H1 (cell line): ENCODE measurements around the gene ADAM23. TPM values are rescaled to one million over a fixed set of nuclear protein-coding genes. Genes with fewer than 3 reads are reported as not detected.

Experiments
- CTCF ChIA-PET: fragments of 300-600 bp; sonication (Branson Sonifier 250); formaldehyde crosslinking; loops from one replicate; lab custom pipeline; 2021; ENCODE audit not compliant: partially characterized antibody; lab: Charles Lee
- POLR2A ChIA-PET: fragments of 300-600 bp; sonication (Branson Sonifier 250); formaldehyde crosslinking; loops from one replicate; lab custom pipeline; 2021; ENCODE audit warnings: inconsistent platforms; ENCODE audit not compliant: partially characterized antibody; lab: Charles Lee
- DNase-seq, 2 experiments: peaks; one replicate each; pipeline versions ENCODE4 v3.0.0 to v3.0.0-alpha.2; 2010 to 2022; ENCODE audit warnings: low spot score in 2 of 2, low read depth in 1 of 2, mixed read lengths in 1 of 2
- FAIRE-seq: peaks from 2 replicates; lab custom pipeline; 2011; peaks lifted over from hg19 to GRCh38; lab: Jason Lieb, UNC
- H2AFZ ChIP-seq: 2 replicates; pipeline ENCODE4 v1.8.1; 2012; ENCODE audit warnings: low read length, inconsistent platforms
- H2AK5ac ChIP-seq: 2 replicates; pipeline ENCODE4 v1.6.1; 2013; ENCODE audit warnings: low read depth, low read length
- H2BK120ac ChIP-seq: replicated peaks from 2 replicates; pipeline ENCODE3; 2013; ENCODE audit warnings: low read depth, low read length, inconsistent platforms
- H2BK12ac ChIP-seq: 2 replicates; pipeline ENCODE4 v1.6.1; 2013; ENCODE audit warnings: low read depth, low read length
- H2BK15ac ChIP-seq: 2 replicates; pipeline ENCODE4 v1.6.1; 2013; ENCODE audit warnings: low read length
- H2BK20ac ChIP-seq: 2 replicates; pipeline ENCODE4 v1.6.1; 2013; ENCODE audit warnings: low read length
- H2BK5ac ChIP-seq: 2 replicates; pipeline ENCODE4 v1.6.1; 2013; ENCODE audit warnings: low read depth, low read length
- H3K14ac ChIP-seq: 2 replicates; pipeline ENCODE4 v1.6.1; 2013; ENCODE audit warnings: inconsistent platforms; ENCODE audit not compliant: insufficient read length
- H3K18ac ChIP-seq: 2 replicates; pipeline ENCODE4 v1.6.1; 2013; ENCODE audit warnings: low read length; ENCODE audit errors: extremely low read depth
- H3K23ac ChIP-seq: 2 replicates; pipeline ENCODE4 v1.6.1; 2013; ENCODE audit warnings: inconsistent platforms; ENCODE audit not compliant: insufficient read length
- H3K23me2 ChIP-seq: 2 replicates; pipeline ENCODE4 v1.6.1; 2013; ENCODE audit warnings: low read depth, low read length
- H3K27ac ChIP-seq: 2 replicates; pipeline ENCODE4 v1.6.1; 2011; ENCODE audit warnings: low read depth, low read length, inconsistent platforms
- H3K27me3 ChIP-seq, 4 experiments: replicated peaks in 1 of 4; 1 replicate in 1 of 4; 2 replicates in 3 of 4; pipeline versions ENCODE4 v1.6.1 to v1.8.1; 2011 to 2013; ENCODE audit warnings: low read length in 3 of 4, mild to moderate bottlenecking in 3 of 4, inconsistent platforms in 2 of 4, mixed read lengths in 2 of 4, moderate library complexity in 1 of 4; ENCODE audit not compliant: control insufficient read depth in 3 of 4, insufficient read depth in 3 of 4; ENCODE audit errors: extremely low read depth in 1 of 4
- H3K36me3 ChIP-seq, 4 experiments: 2 replicates each; pipeline versions ENCODE4 v1.6.1 to v1.8.1; 2011 to 2013; ENCODE audit warnings: mild to moderate bottlenecking in 4 of 4, low read length in 3 of 4, moderate library complexity in 2 of 4, control low read depth in 1 of 4, inconsistent platforms in 1 of 4; ENCODE audit not compliant: insufficient read depth in 4 of 4, control insufficient read depth in 2 of 4
- H3K4ac ChIP-seq: replicated peaks from 2 replicates; pipeline ENCODE3; 2013; ENCODE audit warnings: low read length, low read depth, mixed read lengths, inconsistent platforms; ENCODE audit not compliant: insufficient read length
- H3K4me1 ChIP-seq, 4 experiments: replicated peaks in 1 of 4; 1 replicate in 1 of 4; 2 replicates in 3 of 4; pipeline versions ENCODE4 v1.6.1 to v1.8.1; 2011 to 2013; ENCODE audit warnings: low read length in 3 of 4, inconsistent platforms in 2 of 4, mixed read lengths in 1 of 4; ENCODE audit not compliant: insufficient read depth in 4 of 4, control insufficient read depth in 3 of 4
- H3K4me2 ChIP-seq, 2 experiments: 2 replicates each; pipeline versions ENCODE4 v1.6.1 to v1.8.1; 2011 to 2013; ENCODE audit warnings: low read depth in 2 of 2, low read length in 2 of 2, control low read depth in 1 of 2, inconsistent platforms in 1 of 2, mild to moderate bottlenecking in 1 of 2; ENCODE audit not compliant: insufficient read depth in 1 of 2
- H3K4me3 ChIP-seq, 4 experiments: fragments of 200-600, 300-600 bp in 1 of 4; sonication (generic), shearing (Covaris generic), sonication (Bioruptor Twin) in 1 of 4; 2 replicates each; pipeline versions ENCODE4 v1.5.1 to v1.8.1; 2011 to 2016; ENCODE audit warnings: low read length in 4 of 4, low read depth in 3 of 4, control low read depth in 2 of 4, inconsistent platforms in 2 of 4, mild to moderate bottlenecking in 2 of 4, mixed read lengths in 1 of 4, moderate library complexity in 1 of 4; ENCODE audit not compliant: insufficient read depth in 2 of 4; ENCODE audit errors: extremely low read depth in 1 of 4
- H3K56ac ChIP-seq: replicated peaks from 2 replicates; pipeline ENCODE3; 2013; ENCODE audit warnings: low read depth, mild to moderate bottlenecking, mixed read lengths, low read length, inconsistent platforms; ENCODE audit not compliant: insufficient read length
- H3K79me1 ChIP-seq: 2 replicates; pipeline ENCODE4 v1.6.1; 2013; ENCODE audit warnings: low read depth, low read length, control low read depth
- H3K79me2 ChIP-seq, 2 experiments: 2 replicates each; pipeline versions ENCODE4 v1.6.1 to v1.8.1; 2012 to 2013; ENCODE audit warnings: low read length in 2 of 2, mild to moderate bottlenecking in 2 of 2, inconsistent platforms in 1 of 2; ENCODE audit not compliant: insufficient read depth in 2 of 2, control insufficient read depth in 1 of 2
- H3K9ac ChIP-seq, 4 experiments: replicated peaks in 1 of 4; 1 replicate in 1 of 4; 2 replicates in 3 of 4; pipeline versions ENCODE4 v1.6.1 to v1.8.1; 2011 to 2013; ENCODE audit warnings: low read depth in 3 of 4, low read length in 3 of 4, control low read depth in 2 of 4, mild to moderate bottlenecking in 2 of 4, moderate library complexity in 2 of 4, inconsistent platforms in 1 of 4; ENCODE audit errors: extremely low read depth in 1 of 4
- H3K9me3 ChIP-seq, 2 experiments: 2 replicates each; pipeline versions ENCODE4 v1.6.1 to v1.8.1; 2012 to 2013; ENCODE audit warnings: mild to moderate bottlenecking in 2 of 2, moderate library complexity in 2 of 2, control low read depth in 1 of 2, inconsistent platforms in 1 of 2, low read depth in 1 of 2, low read length in 1 of 2, mixed read lengths in 1 of 2; ENCODE audit not compliant: insufficient read depth in 2 of 2
- H4K20me1 ChIP-seq, 2 experiments: replicated peaks in 1 of 2; 2 replicates each; pipeline versions ENCODE3 to v1.8.1; 2011 to 2013; ENCODE audit warnings: inconsistent platforms in 2 of 2, low read length in 2 of 2, mild to moderate bottlenecking in 1 of 2; ENCODE audit not compliant: insufficient read depth in 2 of 2, control insufficient read depth in 1 of 2
- H4K5ac ChIP-seq: 2 replicates; pipeline ENCODE4 v1.6.1; 2013; ENCODE audit warnings: low read length, low read depth, mixed read lengths, inconsistent platforms; ENCODE audit not compliant: insufficient read length
- H4K8ac ChIP-seq: 2 replicates; pipeline ENCODE4 v1.8.0; 2013; ENCODE audit warnings: mild to moderate bottlenecking, moderate library complexity, low read length, inconsistent platforms; ENCODE audit not compliant: insufficient read depth; ENCODE audit errors: extremely low read depth
- H4K91ac ChIP-seq: replicated peaks from 2 replicates; pipeline ENCODE3; 2013; ENCODE audit warnings: low read length, mixed read lengths, inconsistent platforms; ENCODE audit not compliant: insufficient read length
- KDM5A ChIP-seq: fragments of 200-600 bp; IDR thresholded peaks from 2 replicates; pipeline ENCODE4 v1.7.1; 2012; ENCODE audit warnings: mild to moderate bottlenecking, low read length, inconsistent platforms, mixed read lengths
- WGBS, 2 experiments: shearing (Covaris generic) in 1 of 2; methylation state at CpG; one replicate each; pipeline versions ENCODE4 v1.1.6 to v1.1.7; 2013 to 2015; ENCODE audit warnings: low lambda C conversion rate in 2 of 2, mixed read lengths in 2 of 2, inconsistent platforms in 1 of 2, low coverage in 1 of 2, missing lambda C conversion rate in 1 of 2; ENCODE audit not compliant: insufficient replicate concordance in 2 of 2, insufficient coverage in 1 of 2, insufficient read length in 1 of 2; ENCODE audit errors: extremely low coverage in 1 of 2, missing lambda C conversion rate in 1 of 2; 5-methylcytosine and 5-hydroxymethylcytosine counted together
- polyA plus RNA-seq, 7 experiments: library from polyadenylated mRNA; depleted of rRNA in 3 of 7; stranded (reverse) in 5 of 7; unstranded in 2 of 7; fragments of >200 nt in 5 of 7; fragments of 200-250 nt in 2 of 7; gene quantifications; 1 replicate in 5 of 7; 2 replicates in 1 of 7; 4 replicates in 1 of 7; pipeline versions ENCODE4 v1.2.1 to v1.2.3, GENCODE V29; 2011 to 2013; ENCODE audit warnings: missing spikeins in 2 of 7, mixed read lengths in 2 of 7
- total RNA-seq: library from RNA; stranded (reverse); fragmentation: NEBNext Ultra II Directional; extraction: Animal tissue kit (Norgen Biotek cat#: 25700); gene quantifications from 2 replicates; pipeline ENCODE4 v1.2.1, GENCODE V29; 2021

The ADAM23 gene
- total and polyA plus RNA-seq, 2 of the 8 experiments (the other 6 are each of a cell fraction or from before 2014, with no cell fraction given): 9.9 to 20.8 TPM

DNA sequence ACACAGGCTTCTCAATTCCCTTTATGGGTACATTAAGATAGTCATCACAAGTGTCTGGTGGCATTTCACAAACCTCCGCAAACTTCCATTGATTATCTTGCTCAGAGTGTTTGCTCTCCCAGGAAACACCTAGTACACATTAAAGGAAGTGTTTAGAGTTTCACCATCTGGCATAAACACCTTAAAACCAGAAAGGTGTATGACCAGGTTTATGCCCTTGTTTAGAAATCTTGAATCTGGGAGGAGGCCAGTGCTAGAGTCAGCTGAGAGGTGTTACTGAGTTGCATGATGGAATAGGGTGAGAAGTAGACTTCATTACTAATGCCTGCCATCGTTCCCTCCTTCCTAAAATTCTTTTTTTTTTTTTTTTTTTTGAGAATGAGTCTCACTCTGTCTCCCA is 120.0 kb downstream of the ADAM23 start:
- POLR2A ChIA-PET: no interaction called here
- FAIRE-seq: no peak

More for the DNA sequence above, 120.0 kb downstream of the ADAM23 start:
- Histone ChIP-seq H2AK5ac (no peak overlapping the region), H3K4ac (no peak overlapping the region), H3K4me1 (no peaks in the 10 kb centered on the region), H4K5ac (no peak overlapping the region), H3K9me3 (no peaks in the 10 kb centered on the region), H3K4me2 (no peak overlapping the region), H3K18ac (no peak overlapping the region), H3K4me3 (no peak overlapping the region), H3K79me2 (no peaks in the 10 kb centered on the region), H2BK12ac (no peak overlapping the region), H2BK20ac (no peak overlapping the region), H2BK15ac (no peak overlapping the region), H3K36me3 (no peaks in the 10 kb centered on the region), H3K9ac (no peak overlapping the region), H2AFZ (no peak overlapping the region), H3K23me2 (no peaks in the 10 kb centered on the region), H3K27ac (no peak overlapping the region), H2BK5ac (no peak overlapping the region), H4K8ac (no peak overlapping the region), H3K79me1 (no peaks in the 10 kb centered on the region), H2BK120ac (no peak overlapping the region), H3K56ac (no peak overlapping the region), H4K91ac (no peak overlapping the region), H3K23ac (no peak overlapping the region), H3K27me3 (no peaks in the 10 kb centered on the region), H4K20me1 (no peaks in the 10 kb centered on the region), H3K14ac (no peak overlapping the region)
- TF ChIP-seq KDM5A: no peak
- DNase-seq: no peak
- WGBS, 2 experiments: 79% methylated on average over 2 of the region's 2 CpGs; no CpG with 5 or more reads in 1 of the 2 experiments
- CTCF ChIA-PET: interaction anchor here (0.8 kb wide), 1 partner anchor 181 kb away, joined by 3 read pairs; no protein-coding TSS in a partner anchor
